CD4-positive, alpha-beta memory T cell (primary cell): ENCODE results near the gene ARL11. TPM values are rescaled to one million over a fixed set of nuclear protein-coding genes. Genes with fewer than 3 reads are reported as not detected.
A peak's percentile ranks its signal among the peaks of the same experiment; 100 is the strongest.

Experiments
- CTCF ChIA-PET: fragments of 350-600 bp; sonication (Branson Sonifier 250); formaldehyde crosslinking; loops from one replicate; lab custom pipeline; 2021; ENCODE audit warnings: inconsistent platforms; ENCODE audit not compliant: partially characterized antibody; lab: Charles Lee
- POLR2A ChIA-PET: fragments of 350-600 bp; sonication (Branson Sonifier 250); formaldehyde crosslinking; loops from one replicate; lab custom pipeline; 2021; ENCODE audit not compliant: partially characterized antibody; lab: Charles Lee
- DNase-seq, 5 donors: peaks; one replicate each; pipeline versions ENCODE4 v3.0.0 to v3.0.0-alpha.2; 2020 to 2022; ENCODE audit warnings: mixed read lengths in 1 of 5
- H3K27ac ChIP-seq: one replicate; pipeline ENCODE4 v1.7.0; 2013; ENCODE audit warnings: low read depth, low read length
- H3K27me3 ChIP-seq: 2 replicates; pipeline ENCODE4 v1.7.0; 2013; ENCODE audit warnings: mild to moderate bottlenecking, low read length, moderate library complexity; ENCODE audit not compliant: insufficient read depth
- H3K36me3 ChIP-seq: 2 replicates; pipeline ENCODE4 v1.7.0; 2013; ENCODE audit warnings: mild to moderate bottlenecking, low read length, moderate library complexity; ENCODE audit not compliant: insufficient read depth
- H3K4me1 ChIP-seq: 2 replicates; pipeline ENCODE4 v1.7.0; 2013; ENCODE audit warnings: mild to moderate bottlenecking, low read length, moderate library complexity; ENCODE audit not compliant: insufficient read depth
- H3K4me3 ChIP-seq, 2 donors: one replicate each; pipeline ENCODE4 v1.7.0; 2013; ENCODE audit warnings: low read length in 2 of 2, mild to moderate bottlenecking in 1 of 2
- H3K9me3 ChIP-seq, 2 donors: one replicate each; pipeline ENCODE4 v1.7.0; 2013; ENCODE audit warnings: low read length in 2 of 2, control low read depth in 1 of 2; ENCODE audit not compliant: control insufficient read depth in 1 of 2
- H3K27ac Mint-ChIP-seq, 7 donors: one replicate each; pipeline ENCODE4 v1.8.0; 2020 to 2021; ENCODE audit warnings: mixed read lengths in 7 of 7, mild to moderate bottlenecking in 6 of 7, inconsistent platforms in 3 of 7, moderate library complexity in 3 of 7
- H3K27me3 Mint-ChIP-seq, 2 donors: one replicate each; pipeline ENCODE4 v1.8.0; 2020 to 2021; ENCODE audit warnings: mixed read lengths in 2 of 2
- H3K36me3 Mint-ChIP-seq, 2 donors: one replicate each; pipeline ENCODE4 v1.8.0; 2020 to 2021; ENCODE audit warnings: mixed read lengths in 2 of 2, inconsistent platforms in 1 of 2, mild to moderate bottlenecking in 1 of 2
- H3K4me1 Mint-ChIP-seq, 4 donors: one replicate each; pipeline ENCODE4 v1.8.0; 2020 to 2021; ENCODE audit warnings: mixed read lengths in 4 of 4, mild to moderate bottlenecking in 1 of 4
- H3K4me3 Mint-ChIP-seq, 8 donors: one replicate each; pipeline ENCODE4 v1.8.0; 2020 to 2021; ENCODE audit warnings: mixed read lengths in 8 of 8, mild to moderate bottlenecking in 7 of 8, moderate library complexity in 6 of 8, inconsistent platforms in 3 of 8
- H3K9me3 Mint-ChIP-seq, 8 donors: one replicate each; pipeline ENCODE4 v1.8.0; 2020 to 2021; ENCODE audit warnings: mixed read lengths in 8 of 8, mild to moderate bottlenecking in 5 of 8, inconsistent platforms in 3 of 8, moderate library complexity in 1 of 8
- intact Hi-C: fragments of 100-400 bp; cut with micrococcal nuclease; formaldehyde crosslinking; loops from one replicate; pipeline ENCODE4 v1.15.1; 2023
- polyA plus RNA-seq, 2 donors: library from polyadenylated mRNA; unstranded; fragments of 300-500 nt; fragmentation: Illumina TruSeq; gene quantifications; one replicate each; pipeline ENCODE4 v1.2.3, GENCODE V29; 2021
- total RNA-seq, 2 experiments: library from RNA; stranded (reverse); gene quantifications; one replicate each; pipeline ENCODE4 v1.2.3, GENCODE V29; 2021

The ARL11 gene
- total and polyA plus RNA-seq, 4 experiments from 2014 or later = 0.15 to 0.55 (median 0.41) TPM

GRCh38 chr13:49670828-49671227 lies 42.5 kb downstream of the ARL11 start:
- Histone ChIP-seq H3K27me3 (no peaks in the 10 kb centered on the region), H3K4me1 (no peaks in the 10 kb centered on the region), H3K4me3 (no peak overlapping the region), H3K9me3 (no peaks in the 10 kb centered on the region), H3K27ac (no peak overlapping the region), H3K36me3 (peaks cover 8% of the 10 kb centered on the region)
- Mint-ChIP-seq H3K9me3 (peaks cover 0 to 2% (median 0%) of the 10 kb centered on the region in 8 donors), H3K4me1 (peaks cover 0 to 1% (median 0%) of the 10 kb centered on the region in 4 donors), H3K27me3 (no peaks in the 10 kb centered on the region), H3K36me3 (peaks cover 15 to 23% of the 10 kb centered on the region in 2 donors), H3K4me3 (no peak overlapping the region), H3K27ac (peak overlapping the region in 1 of 7 donors; percentile 61)
- intact Hi-C loops = no loop called here
- DNase-seq = no peak
- ChIA-PET POLR2A (interaction anchor here (1.6 kb wide), 1 partner anchor 20 kb away, joined by 3 read pairs; the partner anchor contains the start of gene EBPL), CTCF (interaction anchor here (1.0 to 1.5 kb wide), 3 partner anchors 174 to 1241 kb away, joined by 3 to 4 read pairs (median 3); no protein-coding TSS in a partner anchor)

GRCh38 chr13:49676581-49677298 lies 48.4 kb downstream of the ARL11 start:
- H3K9me3 Mint-ChIP-seq = peaks cover 0 to 2% (median 0%) of the 10 kb centered on the region in 8 donors
- Histone ChIP-seq H3K27me3 (no peaks in the 10 kb centered on the region), H3K9me3 (no peaks in the 10 kb centered on the region), H3K27ac (no peak overlapping the region), H3K4me1 (no peaks in the 10 kb centered on the region), H3K4me3 (no peak overlapping the region), H3K36me3 (no peaks in the 10 kb centered on the region)
- H3K4me1 Mint-ChIP-seq = peaks cover 0 to 4% (median 3%) of the 10 kb centered on the region in 4 donors
- no peaks in the 10 kb centered on the region for H3K27me3 Mint-ChIP-seq
- H3K27ac Mint-ChIP-seq = peak overlapping the region in 1 of 7 donors; percentile 35
- CTCF ChIA-PET = no interaction called here
- H3K4me3 Mint-ChIP-seq = no peak overlapping the region
- peaks cover 2 to 16% of the 10 kb centered on the region in 2 donors for H3K36me3 Mint-ChIP-seq
- no peak for DNase-seq
- intact Hi-C loops = no loop called here
- POLR2A ChIA-PET = interaction anchor here (1.7 kb wide), 1 partner anchor 116 kb away, joined by 5 read pairs; the partner anchor contains the start of gene KPNA3

GRCh38 chr13:49678191-49678914 lies 50.0 kb downstream of the ARL11 start:
- no peak overlapping the region for H3K4me3 Mint-ChIP-seq

GRCh38 chr13:49679246-49679645 lies 50.9 kb downstream of the ARL11 start:
- Mint-ChIP-seq H3K27ac (no peak overlapping the region), H3K36me3 (peaks cover 2 to 16% of the 10 kb centered on the region in 2 donors), H3K9me3 (peaks cover 0 to 2% (median 0%) of the 10 kb centered on the region in 8 donors), H3K4me1 (peaks cover 7 to 15% (median 13%) of the 10 kb centered on the region in 4 donors), H3K4me3 (no peak overlapping the region), H3K27me3 (no peaks in the 10 kb centered on the region)
- Histone ChIP-seq H3K4me1 (no peaks in the 10 kb centered on the region), H3K36me3 (no peaks in the 10 kb centered on the region), H3K9me3 (no peaks in the 10 kb centered on the region), H3K27me3 (no peaks in the 10 kb centered on the region), H3K27ac (no peak overlapping the region), H3K4me3 (no peak overlapping the region)
- POLR2A ChIA-PET = no interaction called here
- CTCF ChIA-PET = interaction anchor here (0.9 to 1.1 kb wide), 2 partner anchors 13 to 167 kb away, joined by 3 to 4 read pairs; partner anchors contain the start of gene EBPL
- no peak for DNase-seq
- intact Hi-C loops = no loop called here

More at GRCh38 chr13:49678191-49678914, 50.0 kb downstream of the ARL11 start:
- peaks cover 0 to 2% (median 0%) of the 10 kb centered on the region in 8 donors for H3K9me3 Mint-ChIP-seq
- peaks cover 2 to 9% (median 6%) of the 10 kb centered on the region in 4 donors for H3K4me1 Mint-ChIP-seq
- intact Hi-C loops = no loop called here
- H3K36me3 Mint-ChIP-seq = peaks cover 2 to 16% of the 10 kb centered on the region in 2 donors
- Histone ChIP-seq H3K27ac (no peak overlapping the region), H3K27me3 (no peaks in the 10 kb centered on the region), H3K4me3 (no peak overlapping the region), H3K36me3 (no peaks in the 10 kb centered on the region), H3K9me3 (no peaks in the 10 kb centered on the region), H3K4me1 (no peaks in the 10 kb centered on the region)
- no peak overlapping the region for H3K27ac Mint-ChIP-seq
- DNase-seq = no peak
- POLR2A ChIA-PET = interaction anchor here (0.8 kb wide), 1 partner anchor 13 kb away, joined by 4 read pairs; the partner anchor contains the start of gene EBPL
- H3K27me3 Mint-ChIP-seq = no peaks in the 10 kb centered on the region
- CTCF ChIA-PET = no interaction called here

- H3K36me3 Mint-ChIP-seq = peaks cover 4 to 18% of the 10 kb centered on the region in 2 donors
- POLR2A ChIA-PET = no interaction called here
- no peak overlapping the region for H3K4me3 Mint-ChIP-seq
- Histone ChIP-seq H3K27ac (no peak overlapping the region), H3K4me1 (no peaks in the 10 kb centered on the region), H3K9me3 (no peaks in the 10 kb centered on the region), H3K36me3 (no peaks in the 10 kb centered on the region), H3K27me3 (no peaks in the 10 kb centered on the region), H3K4me3 (no peak overlapping the region)
- H3K27me3 Mint-ChIP-seq = no peaks in the 10 kb centered on the region
- no peak for DNase-seq
- intact Hi-C loops = no loop called here
- H3K27ac Mint-ChIP-seq = peak overlapping the region in 1 of 7 donors; percentile 13
- peaks cover 14 to 22% (median 18%) of the 10 kb centered on the region in 4 donors for H3K4me1 Mint-ChIP-seq
- H3K9me3 Mint-ChIP-seq = no peaks in the 10 kb centered on the region
- CTCF ChIA-PET = no interaction called here
These were observed 53.6 kb downstream of the ARL11 start for GRCh38 chr13:49681842-49682435.
